DMS79 (cell line): ENCODE results near the gene AGBL4.
"Not testable (repeated sequence)": the region's sequence is repeated elsewhere in the genome, so short reads cannot be mapped to it uniquely, and the experiment has no call there.

Experiments
- DNase-seq: peaks from one replicate; lab custom pipeline; 2025; lab: John Stamatoyannopoulos, UW

AGBL4 gene

GRCh38 chr1:48547561-48548220 lies 1476.1 kb downstream of the AGBL4 start:
- peak; percentile 30 for DNase-seq

DNA sequence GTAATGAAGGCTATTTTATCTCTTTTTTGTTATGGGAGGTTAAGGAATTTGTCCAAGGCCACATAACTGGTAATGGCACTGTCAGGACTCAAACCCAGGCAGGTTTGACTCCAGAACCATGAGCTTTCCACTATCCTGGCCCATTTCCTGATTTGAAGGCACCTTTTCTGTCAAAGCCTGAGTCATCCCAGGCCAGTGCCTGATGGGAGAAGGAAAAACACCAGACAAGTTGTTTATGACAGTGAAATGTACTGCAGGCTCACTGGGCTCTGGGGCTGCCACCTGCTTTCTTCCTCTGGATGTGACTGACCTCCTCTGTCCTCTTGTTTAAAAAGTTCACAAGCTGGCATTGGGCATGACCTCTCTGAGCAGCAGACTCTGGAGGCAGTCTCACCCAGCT lies 1479.9 kb downstream of the AGBL4 start:
- no peak for DNase-seq

GRCh38 chr1:48540587-48540986 lies 1483.2 kb downstream of the AGBL4 start:
- DNase-seq: no peak

- DNase-seq: no peak
These were observed 1487.3 kb downstream of the AGBL4 start for GRCh38 chr1:48536477-48536876.

DNA sequence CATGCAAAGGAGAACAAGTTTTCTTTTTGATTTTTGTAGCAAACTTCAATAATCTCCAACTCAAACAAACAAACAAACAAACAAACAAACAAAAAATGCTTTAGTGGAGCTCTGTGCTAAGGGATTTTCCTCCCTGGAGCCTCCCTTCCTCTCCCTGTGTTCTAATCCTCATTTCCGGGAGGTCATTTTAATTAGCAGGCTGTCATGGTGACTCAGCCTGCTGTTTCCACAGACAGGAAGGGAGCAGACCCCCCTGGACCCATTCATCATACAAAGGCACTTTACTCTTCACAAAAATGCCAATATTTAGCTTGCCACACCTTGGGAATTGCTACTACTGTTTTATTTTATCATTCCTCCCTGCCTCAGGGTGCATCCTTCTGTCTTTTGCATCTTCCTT lies 1490.8 kb downstream of the AGBL4 start:
- no peak for DNase-seq

DNA sequence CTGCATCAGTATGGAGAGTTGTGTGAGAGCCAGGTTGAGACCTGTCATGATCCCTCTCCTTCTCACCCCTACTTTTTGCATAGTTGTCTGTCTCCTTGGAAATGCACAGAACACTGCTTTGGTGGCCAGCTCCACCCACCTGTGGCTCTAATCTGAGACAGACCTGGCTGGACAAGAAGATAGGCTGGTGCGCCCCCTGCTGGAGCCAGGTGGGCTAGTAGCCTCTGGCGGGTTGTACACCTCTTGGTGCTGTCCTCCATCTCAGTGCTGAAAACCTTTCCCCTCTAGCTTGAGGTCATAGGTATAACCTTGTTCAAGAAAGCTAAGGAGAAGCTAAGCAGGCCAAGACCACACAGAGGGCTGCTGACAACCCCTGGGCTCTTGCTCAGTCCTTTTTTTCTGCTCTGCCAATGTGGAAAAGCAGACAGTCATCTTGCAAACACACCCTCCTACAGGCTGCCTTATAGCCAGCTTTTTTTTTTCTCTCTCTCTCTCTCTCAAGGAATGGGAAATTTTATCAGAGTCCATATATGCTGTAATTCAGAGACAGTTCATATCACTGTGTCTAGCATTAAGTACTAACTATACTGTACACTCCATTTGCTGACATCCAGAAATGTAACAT lies 1492.9 kb downstream of the AGBL4 start:
- DNase-seq: no peak

DNA sequence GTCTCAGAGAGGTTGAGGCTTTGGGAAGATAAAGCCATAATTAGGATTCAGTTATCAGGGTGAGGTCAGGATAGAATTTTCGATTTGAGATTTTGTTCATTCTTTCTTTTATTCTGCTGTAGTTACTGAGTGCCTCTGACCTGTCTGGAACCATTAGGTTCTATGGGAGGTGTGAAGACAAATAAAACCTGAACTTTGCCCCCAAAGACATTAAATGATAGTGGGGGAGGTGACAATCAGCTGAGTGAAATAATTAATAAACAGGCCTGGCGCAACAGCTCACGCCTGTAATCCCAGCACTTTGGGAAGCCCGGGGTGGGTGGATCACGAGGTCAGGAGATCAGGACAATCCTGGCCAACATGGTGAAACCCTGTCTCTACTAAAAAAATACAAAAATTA lies 1496.7 kb downstream of the AGBL4 start:
- no peak for DNase-seq

GRCh38 chr1:48526008-48526710 lies 1497.6 kb downstream of the AGBL4 start:
- peak; percentile 88 for DNase-seq

- no peak for DNase-seq
These were observed 1498.8 kb downstream of the AGBL4 start for GRCh38 chr1:48524892-48525467.

DNA sequence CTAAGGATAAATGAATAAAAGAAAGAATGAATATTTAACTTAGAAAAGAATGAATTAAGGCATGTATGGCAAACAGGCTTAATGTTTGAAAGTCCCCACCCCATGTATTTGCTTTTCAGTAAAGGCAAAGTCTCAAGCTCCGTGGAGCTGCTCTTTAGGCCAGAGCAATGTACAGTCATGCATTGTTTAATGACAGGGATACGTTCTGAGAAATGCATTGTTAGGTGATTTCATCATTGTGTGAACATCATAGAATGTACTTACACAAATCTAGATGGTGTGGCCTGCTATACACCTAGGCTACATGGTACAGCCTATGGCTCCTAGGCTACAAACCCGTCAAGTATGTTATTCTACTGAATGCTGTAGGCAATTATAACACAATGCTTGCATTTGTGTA lies 1500.2 kb downstream of the AGBL4 start:
- DNase-seq: no peak

- not testable (repeated sequence) for DNase-seq
These were observed 1503.9 kb downstream of the AGBL4 start for GRCh38 chr1:48519896-48520295.

DNA sequence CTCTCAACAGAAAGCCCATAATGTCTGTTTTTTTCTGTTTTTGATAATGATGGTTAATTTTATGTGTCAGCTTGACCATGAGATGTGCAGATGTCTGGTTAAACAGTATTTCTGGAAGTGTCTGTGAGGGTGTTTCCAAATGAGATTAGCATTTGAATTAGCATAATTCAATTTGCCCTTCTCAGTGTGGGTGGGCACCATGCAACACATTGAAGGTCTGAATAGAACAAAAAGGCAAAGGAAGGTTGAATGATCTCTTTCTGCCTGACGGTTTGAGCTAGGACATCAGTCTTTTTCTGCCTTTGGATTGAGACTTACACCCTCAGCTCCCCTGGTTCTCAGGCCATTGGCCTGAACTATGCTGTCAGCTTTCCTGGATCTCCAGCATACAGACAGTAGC lies 1516.9 kb downstream of the AGBL4 start:
- no peak for DNase-seq

DNA sequence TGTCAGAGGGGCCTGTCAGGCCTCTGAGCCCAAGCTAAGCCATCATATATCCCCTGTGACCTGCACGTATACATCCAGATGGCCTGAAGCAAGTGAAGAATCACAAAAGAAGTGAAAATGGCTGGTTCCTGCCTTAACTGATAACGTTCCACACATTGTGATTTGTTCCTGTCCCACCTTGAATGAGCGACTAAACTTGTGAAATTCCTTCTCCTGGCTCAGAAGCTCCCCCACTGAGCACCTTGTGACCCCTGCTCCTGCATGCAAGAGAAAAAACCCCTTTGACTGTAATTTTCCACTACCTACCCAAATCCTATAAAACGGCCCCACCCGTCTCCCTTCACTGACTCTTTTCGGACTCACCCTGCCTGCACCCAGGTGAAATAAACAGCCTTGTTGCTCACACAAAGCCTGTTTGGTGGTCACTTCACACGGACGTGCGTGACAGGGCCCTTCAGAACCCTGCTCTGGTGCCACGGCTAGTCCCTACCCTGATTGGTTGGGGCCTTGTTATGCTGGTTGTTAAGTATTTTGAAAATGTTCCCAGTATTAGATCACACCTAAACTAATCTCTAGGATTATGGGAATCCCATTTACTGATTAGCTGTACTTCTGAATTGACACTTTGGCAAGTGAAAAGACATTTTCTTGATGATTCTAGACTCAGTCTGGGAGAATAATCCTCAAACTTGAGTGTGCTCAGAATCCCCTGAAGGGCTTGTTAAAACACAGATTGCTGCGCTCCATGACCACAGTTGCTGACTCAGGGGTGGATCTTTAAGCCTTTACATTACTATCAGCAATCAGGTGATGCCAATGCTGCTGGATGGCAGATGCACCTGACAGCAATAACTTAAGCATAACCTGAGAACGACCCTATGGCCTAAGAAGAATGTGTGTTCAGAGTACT lies 1523.0 kb downstream of the AGBL4 start:
- DNase-seq: no peak

DNA sequence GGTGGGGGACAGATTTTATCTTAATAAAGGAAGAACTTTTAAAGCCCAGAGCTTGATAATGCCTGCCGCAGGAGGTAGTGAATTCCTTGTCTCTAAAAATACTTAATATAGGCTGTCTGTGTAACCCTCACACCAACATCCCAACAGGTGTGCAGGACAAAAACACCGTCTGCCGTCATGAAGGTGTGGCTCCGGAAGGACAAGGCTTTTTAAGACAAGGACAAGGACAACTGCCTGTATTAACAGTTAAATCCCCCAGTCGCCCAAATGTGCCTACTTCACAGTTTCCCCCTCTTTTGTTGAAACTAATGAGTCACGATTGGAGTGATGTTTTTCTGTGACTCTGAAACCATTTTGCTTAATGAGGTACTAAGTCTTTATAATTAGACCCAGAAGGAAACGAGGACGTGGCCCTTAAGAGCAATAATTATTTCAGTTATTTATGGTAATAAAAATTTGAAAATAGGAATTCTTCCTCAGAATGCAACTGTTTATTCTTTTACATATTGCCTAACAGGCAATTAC lies 1524.5 kb downstream of the AGBL4 start:
- DNase-seq: no peak

GRCh38 chr1:48498096-48498791 lies 1525.5 kb downstream of the AGBL4 start:
- peak; percentile 11 for DNase-seq

- DNase-seq: no peak
These were observed 1527.8 kb downstream of the AGBL4 start for GRCh38 chr1:48495911-48496310.

- DNase-seq: no peak
These were observed 1528.6 kb downstream of the AGBL4 start for GRCh38 chr1:48495166-48495565.

DNA sequence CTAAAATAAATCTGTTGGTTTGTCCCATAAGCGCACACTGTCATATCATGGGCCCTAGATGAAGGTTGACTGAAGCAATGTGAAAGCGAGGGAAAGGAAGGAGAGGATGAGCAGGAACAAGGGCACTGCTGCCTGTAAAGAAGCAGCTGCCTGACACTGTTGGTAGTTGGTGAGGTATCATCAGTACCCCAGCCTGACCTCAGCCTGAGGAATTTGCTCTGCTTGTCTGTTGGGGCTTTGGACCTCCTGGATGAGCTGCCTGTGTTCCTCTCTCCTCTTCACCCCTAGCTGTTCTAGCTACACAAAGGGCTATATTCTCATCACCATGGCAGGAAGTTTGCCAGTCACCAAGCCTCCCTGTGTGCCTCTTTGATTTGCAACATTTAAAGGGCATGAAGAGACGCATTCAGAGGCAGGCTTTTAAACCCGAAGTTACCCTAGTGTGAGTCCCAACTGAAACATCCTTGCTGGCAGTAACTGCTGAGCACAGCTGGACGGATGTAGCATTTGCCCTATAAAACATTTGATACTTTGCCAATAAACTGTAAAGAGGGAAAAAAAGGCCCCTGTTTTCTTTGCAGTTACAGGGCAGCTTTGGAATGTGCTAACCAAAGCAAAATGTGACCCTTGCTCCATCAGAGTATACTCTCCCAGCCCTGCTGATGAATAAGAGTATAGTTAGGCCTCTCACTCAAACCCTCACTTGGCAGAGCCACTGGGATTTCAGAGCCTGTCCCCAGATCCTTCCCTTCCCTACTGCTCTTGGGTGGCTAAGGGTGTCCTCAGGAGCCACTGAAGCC lies 1529.6 kb downstream of the AGBL4 start:
- peak; percentile 73 for DNase-seq

DNA sequence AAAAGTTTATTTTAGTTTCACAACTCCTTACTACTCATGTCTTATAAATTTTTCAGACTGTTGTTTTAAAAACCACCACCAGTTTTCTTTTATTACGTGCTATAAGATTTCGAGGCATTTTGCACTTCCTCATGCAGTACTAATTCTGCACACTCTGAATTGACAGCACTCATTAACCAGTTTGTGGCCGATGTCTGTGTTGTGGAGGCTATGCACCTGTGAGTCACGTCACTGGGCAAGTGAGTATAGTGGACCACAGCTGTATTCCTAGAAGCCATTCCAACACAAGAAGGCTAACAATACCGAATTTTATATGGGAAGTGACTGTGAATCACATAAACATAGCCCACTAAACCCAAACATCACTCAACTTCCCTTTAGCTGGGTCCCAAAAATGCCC lies 1530.7 kb downstream of the AGBL4 start:
- no peak for DNase-seq

DNA sequence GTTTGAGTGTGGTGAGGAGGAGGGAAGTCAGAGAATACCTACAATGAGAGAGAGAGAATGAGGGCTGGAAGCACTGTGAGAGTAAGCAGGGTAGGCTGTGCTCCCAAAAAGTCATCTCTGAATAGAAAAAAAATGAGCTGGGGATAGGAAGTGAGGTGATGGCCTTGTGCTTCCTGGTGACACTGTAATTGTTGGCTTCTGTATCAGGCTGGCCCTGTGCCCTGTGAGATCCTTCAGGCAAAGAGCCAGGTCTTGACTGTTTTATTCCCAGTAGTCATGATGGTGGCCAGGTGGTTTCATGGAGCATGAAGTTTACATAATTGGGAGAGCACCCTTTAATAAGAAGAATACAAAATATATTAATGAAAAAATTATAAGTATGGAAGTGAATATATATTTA lies 1531.4 kb downstream of the AGBL4 start:
- peak; percentile 76 for DNase-seq
